Right atrium auricular region (tissue), 2 donors: ENCODE results near the gene B3GALNT2. TPM values are rescaled to one million over a fixed set of nuclear protein-coding genes. Genes with fewer than 3 reads are reported as not detected.

ENCODE experiments used
- DNase-seq: peaks from one replicate; pipeline ENCODE4 v3.0.0-alpha.2; 2019; ENCODE audit warnings: low spot score
- H3K27ac ChIP-seq, 2 donors: fragments of 200-600 bp; sonication (generic); 1 replicate in 1 of 2; 2 replicates in 1 of 2; pipeline ENCODE4 v1.5.1; 2016 to 2019
- H3K27me3 ChIP-seq, 2 donors: fragments of 200-600 bp; sonication (generic); one replicate each; pipeline versions ENCODE4 v1.5.1 to v1.6.0; 2017 to 2019
- H3K36me3 ChIP-seq: fragments of 200-600 bp; sonication (generic); one replicate; pipeline ENCODE4 v1.5.1; 2016
- H3K4me1 ChIP-seq, 2 donors: fragments of 200-600 bp; sonication (generic); one replicate each; pipeline versions ENCODE4 v1.5.1 to v1.6.0; 2017 to 2019
- H3K4me3 ChIP-seq, 2 donors: fragments of 200-600 bp; sonication (generic); 1 replicate in 1 of 2; 2 replicates in 1 of 2; pipeline ENCODE4 v1.5.1; 2017 to 2019; ENCODE audit warnings: mild to moderate bottlenecking in 1 of 2, moderate library complexity in 1 of 2
- H3K9me3 ChIP-seq, 2 donors: fragments of 200-600 bp; sonication (generic); one replicate each; pipeline ENCODE4 v1.5.1; 2019
- total RNA-seq, 2 donors: library from RNA; depleted of rRNA; stranded (reverse); fragments of >200 nt; gene quantifications; one replicate each; pipeline ENCODE4 v1.1.0, GENCODE V29; 2016
- TF ChIP-seq, protein P1 (sequence below), 2 donors: fragments of 200-600 bp; sonication (generic); IDR thresholded peaks; one replicate each; pipeline ENCODE4 v1.5.1; 2019; ENCODE audit warnings: antibody characterized with exemption in 2 of 2

B3GALNT2 gene
- total RNA-seq, 2 donors from 2014 or later: 18.9 to 23.2 TPM

DNA sequence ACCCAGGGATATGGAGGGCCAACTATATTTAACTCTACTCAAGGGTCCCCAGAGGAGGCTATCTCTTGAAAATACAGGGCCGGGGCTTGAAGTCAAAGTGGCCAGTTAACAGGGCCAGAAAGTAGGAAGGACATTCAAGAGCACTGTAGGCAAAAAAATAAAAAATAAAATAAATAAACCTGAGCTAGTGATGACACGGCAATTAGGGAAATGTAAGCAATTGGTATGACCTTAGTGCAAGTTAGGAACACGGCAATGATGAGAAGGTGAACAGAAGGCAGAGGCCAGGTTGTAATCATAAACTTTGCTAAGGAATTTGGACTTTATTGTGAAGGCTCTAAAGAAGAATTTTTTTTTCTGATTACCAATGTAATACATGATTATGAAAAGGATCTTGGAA, 3.4 kb upstream of the B3GALNT2 start:
- Histone ChIP-seq H3K36me3 (no peaks in the 10 kb centered on the region), H3K27ac (no peak overlapping the region), H3K4me1 (peaks cover 0 to 12% of the 10 kb centered on the region in 2 donors), H3K9me3 (no peaks in the 10 kb centered on the region), H3K4me3 (no peak overlapping the region), H3K27me3 (no peaks in the 10 kb centered on the region)
- TF ChIP-seq, protein P1, sequence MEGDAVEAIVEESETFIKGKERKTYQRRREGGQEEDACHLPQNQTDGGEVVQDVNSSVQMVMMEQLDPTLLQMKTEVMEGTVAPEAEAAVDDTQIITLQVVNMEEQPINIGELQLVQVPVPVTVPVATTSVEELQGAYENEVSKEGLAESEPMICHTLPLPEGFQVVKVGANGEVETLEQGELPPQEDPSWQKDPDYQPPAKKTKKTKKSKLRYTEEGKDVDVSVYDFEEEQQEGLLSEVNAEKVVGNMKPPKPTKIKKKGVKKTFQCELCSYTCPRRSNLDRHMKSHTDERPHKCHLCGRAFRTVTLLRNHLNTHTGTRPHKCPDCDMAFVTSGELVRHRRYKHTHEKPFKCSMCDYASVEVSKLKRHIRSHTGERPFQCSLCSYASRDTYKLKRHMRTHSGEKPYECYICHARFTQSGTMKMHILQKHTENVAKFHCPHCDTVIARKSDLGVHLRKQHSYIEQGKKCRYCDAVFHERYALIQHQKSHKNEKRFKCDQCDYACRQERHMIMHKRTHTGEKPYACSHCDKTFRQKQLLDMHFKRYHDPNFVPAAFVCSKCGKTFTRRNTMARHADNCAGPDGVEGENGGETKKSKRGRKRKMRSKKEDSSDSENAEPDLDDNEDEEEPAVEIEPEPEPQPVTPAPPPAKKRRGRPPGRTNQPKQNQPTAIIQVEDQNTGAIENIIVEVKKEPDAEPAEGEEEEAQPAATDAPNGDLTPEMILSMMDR (IDR thresholded peaks at IDR 0.05): no peak
- DNase-seq: no peak

DNA sequence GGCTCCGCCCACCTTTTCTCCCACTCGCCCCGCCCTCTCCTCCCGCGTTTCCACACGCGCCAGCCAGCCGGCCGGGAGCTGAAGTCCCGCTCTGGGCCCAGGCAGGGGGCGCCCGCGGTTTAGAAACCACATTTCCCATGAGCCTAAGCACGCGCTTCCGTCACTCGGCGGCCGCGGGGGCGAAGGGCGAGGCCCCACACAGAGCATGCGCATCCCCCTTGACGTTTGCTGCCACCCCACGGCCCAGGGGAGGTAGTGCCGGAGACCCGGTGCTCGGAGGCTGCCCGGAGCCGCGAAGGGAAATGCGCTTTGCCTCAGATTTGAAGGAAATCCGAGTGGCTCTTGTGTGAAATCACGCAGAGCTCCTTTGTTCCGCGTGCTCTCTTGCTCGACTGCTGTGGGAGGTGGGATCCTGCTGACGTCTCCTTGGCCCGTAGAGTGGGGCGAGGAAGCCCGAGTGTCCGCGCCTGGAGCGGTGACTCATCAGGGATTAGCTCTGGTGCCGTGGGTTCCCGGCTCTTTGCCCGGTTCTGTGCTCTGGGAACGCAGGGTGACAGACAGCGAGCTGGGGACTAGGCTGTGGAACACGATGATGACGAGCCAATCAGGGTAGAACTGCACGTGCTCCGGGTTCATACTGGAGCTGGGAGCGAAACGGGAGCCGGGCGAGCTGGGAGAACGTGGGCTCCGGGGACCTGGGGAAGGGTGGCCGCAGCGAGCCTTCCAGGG, 406 bp upstream of the B3GALNT2 start:
- TF ChIP-seq, protein P1 (IDR thresholded peaks at IDR 0.05): peak; percentile 82 to 91
- no peaks in the 10 kb centered on the region for H3K27me3 ChIP-seq
- peak overlapping the region; percentile 86 to 88 for H3K4me3 ChIP-seq

DNA sequence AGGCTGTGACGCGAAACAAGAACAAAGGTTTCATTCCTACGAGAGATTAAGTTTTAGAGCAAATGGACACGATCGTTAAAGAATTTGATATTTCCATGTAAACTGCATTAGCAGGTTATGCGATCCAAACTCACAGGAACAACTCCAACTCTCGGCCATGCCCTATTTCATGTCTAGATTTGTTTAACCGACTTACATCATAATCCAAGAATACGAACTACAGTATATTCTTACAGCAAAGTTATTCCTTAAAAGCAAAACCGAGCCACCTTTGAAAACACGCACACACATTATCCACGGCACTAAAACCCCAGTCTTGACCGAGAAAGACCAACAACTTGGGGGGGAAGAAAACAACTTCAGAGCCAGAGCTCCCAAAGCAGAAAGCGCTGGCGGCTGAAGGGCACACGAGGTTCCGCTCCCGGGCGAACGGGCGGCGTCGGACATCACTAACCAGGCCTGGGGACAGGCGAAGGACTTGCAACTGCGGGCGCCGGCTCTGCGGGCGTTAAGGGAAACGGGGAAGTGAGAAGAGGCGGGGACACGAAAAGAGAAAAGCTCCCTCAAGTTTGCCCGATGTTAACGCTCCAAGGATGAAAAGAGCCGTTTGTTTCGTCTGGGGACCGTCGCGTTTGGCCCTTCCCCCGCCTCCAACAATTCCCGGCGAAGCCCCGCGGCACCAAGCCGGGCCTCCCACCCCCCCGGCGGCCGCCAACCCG, 690 bp downstream of the B3GALNT2 start:
- TF ChIP-seq, protein P1 (IDR thresholded peaks at IDR 0.05): no peak
- H3K27ac ChIP-seq: peak overlapping the region; percentile 98 to 100
- H3K9me3 ChIP-seq: no peaks in the 10 kb centered on the region
- H3K4me3 ChIP-seq: peak overlapping the region; percentile 86 to 88
- peak; percentile 66 for DNase-seq
- H3K4me1 ChIP-seq: peaks cover 0 to 20% of the 10 kb centered on the region in 2 donors
- no peaks in the 10 kb centered on the region for H3K27me3 ChIP-seq
- H3K36me3 ChIP-seq: no peaks in the 10 kb centered on the region

More for the DNA sequence above, 406 bp upstream of the B3GALNT2 start:
- no peaks in the 10 kb centered on the region for H3K36me3 ChIP-seq
- H3K9me3 ChIP-seq: no peaks in the 10 kb centered on the region
- H3K4me1 ChIP-seq: peaks cover 0 to 20% of the 10 kb centered on the region in 2 donors
- H3K27ac ChIP-seq: peak overlapping the region; percentile 98 to 100
- DNase-seq: peak; percentile 99

DNA sequence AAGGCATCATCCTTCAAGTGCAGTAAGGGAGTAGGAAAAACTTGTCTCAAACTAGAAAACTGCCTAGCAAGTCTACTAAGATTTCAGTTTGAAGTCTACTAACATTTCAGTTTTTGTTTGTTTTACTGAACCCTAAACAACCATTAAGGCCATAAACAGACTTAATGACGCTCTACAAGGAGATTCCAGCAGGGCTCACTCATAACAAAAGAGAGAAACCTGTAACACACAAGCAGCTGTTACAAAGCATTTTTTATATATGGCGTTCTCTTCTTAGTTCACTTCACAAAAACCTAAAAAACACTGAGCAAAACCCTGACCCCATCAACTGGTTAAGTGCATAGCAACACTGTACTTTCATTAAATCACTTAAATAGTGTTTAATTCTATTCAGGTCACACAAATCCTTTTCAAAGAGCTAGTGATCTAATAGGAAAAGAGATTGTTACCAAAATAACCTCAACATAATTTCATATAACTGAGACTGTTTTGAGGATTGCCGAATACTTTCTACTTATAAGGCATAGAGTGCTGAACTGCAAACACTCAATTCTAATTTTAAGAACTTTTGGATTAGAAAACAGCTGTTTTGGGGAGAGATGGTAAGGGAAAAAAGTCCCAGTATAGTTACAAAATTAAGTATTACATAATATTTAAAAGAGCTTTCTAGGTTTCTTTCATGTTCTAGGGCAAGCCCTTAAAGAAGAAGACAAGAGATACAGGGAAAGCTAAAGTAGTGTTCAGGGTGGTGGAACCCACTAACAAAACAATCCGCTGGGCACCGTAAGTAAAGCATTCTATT, 1.4 kb downstream of the B3GALNT2 start:
- H3K4me3 ChIP-seq: peak overlapping the region; percentile 86 to 88
- peaks cover 0 to 20% of the 10 kb centered on the region in 2 donors for H3K4me1 ChIP-seq
- H3K36me3 ChIP-seq: no peaks in the 10 kb centered on the region
- H3K27ac ChIP-seq: peak overlapping the region; percentile 98 to 100
- no peak for DNase-seq
- no peaks in the 10 kb centered on the region for H3K27me3 ChIP-seq
- TF ChIP-seq, protein P1 (IDR thresholded peaks at IDR 0.05): no peak
- H3K9me3 ChIP-seq: no peaks in the 10 kb centered on the region

DNA sequence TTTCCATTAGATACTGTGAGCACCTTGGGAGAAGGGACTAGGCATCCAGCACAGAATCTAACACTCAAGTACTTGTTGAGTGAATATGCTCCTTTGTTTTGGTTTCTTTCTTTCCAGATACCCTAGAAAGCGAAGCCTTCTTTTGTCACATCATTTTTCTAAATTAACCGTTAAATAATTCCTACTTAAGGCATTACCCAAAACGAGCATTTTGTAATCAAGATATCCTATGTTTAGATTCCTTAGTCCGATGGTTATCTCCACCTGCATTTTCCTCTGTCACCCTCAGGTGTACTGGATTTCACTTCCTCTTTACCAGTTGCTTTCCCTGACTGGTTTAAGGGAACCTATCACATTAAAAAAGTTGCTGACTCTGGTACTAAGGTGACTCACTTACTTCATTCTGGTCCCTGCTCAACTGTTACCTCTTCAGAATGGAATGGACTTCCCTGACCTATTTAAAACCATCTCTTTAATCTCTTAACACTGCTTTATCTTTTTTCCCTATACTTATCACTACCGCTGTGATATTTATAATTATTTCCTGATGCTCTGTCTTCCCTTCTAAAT, 3.2 kb downstream of the B3GALNT2 start:
- no peaks in the 10 kb centered on the region for H3K27me3 ChIP-seq
- TF ChIP-seq, protein P1 (IDR thresholded peaks at IDR 0.05): no peak
- peak overlapping the region in 1 of 2 donors; percentile 20 for H3K27ac ChIP-seq
- no peak for DNase-seq
- no peak overlapping the region for H3K4me3 ChIP-seq
- H3K4me1 ChIP-seq: peaks cover 0 to 20% of the 10 kb centered on the region in 2 donors
- no peaks in the 10 kb centered on the region for H3K36me3 ChIP-seq
- no peaks in the 10 kb centered on the region for H3K9me3 ChIP-seq
